K562 (cell line): ENCODE results near the gene C4orf46. TPM values are rescaled to one million over a fixed set of nuclear protein-coding genes. Genes with fewer than 3 reads are reported as not detected.

Experiments used
- ARID3B ChIP-seq: fragments of 250-450 bp; sonication (Bioruptor Pico); IDR thresholded peaks from 2 replicates; pipeline ENCODE4 v1.4.0; 2020; ENCODE audit warnings: borderline replicate concordance
- ARID4B ChIP-seq: sonication (generic); formaldehyde crosslinking; IDR thresholded peaks from 2 replicates; pipeline ENCODE4 v1.8.0; 2022; ENCODE audit warnings: mild to moderate bottlenecking, missing genetic modification reagents
- BDP1 ChIP-seq: IDR thresholded peaks from 3 replicates; pipeline ENCODE4 v1.6.1; 2011; ENCODE audit not compliant: insufficient read length, insufficient read depth
- BHLHE40 ChIP-seq: IDR thresholded peaks from 2 replicates; pipeline ENCODE4 v1.6.1; 2011; ENCODE audit warnings: low read length, improper control_type of control experiment
- CTCFL ChIP-seq: IDR thresholded peaks from 2 replicates; pipeline ENCODE4 v1.6.1; 2011; ENCODE audit warnings: borderline replicate concordance, low read depth, mild to moderate bottlenecking, moderate library complexity, low read length; ENCODE audit not compliant: insufficient read depth, poor library complexity, severe bottlenecking
- HDAC2 ChIP-seq: fragments of 450-650 bp; IDR thresholded peaks from 2 replicates; pipeline ENCODE4 v1.6.1; 2016; ENCODE audit warnings: mild to moderate bottlenecking
- HIVEP1 ChIP-seq: fragments of 250-450 bp; sonication (Bioruptor Pico); IDR thresholded peaks from 2 replicates; pipeline ENCODE4 v1.4.0; 2020; ENCODE audit warnings: mild to moderate bottlenecking
- KDM4B ChIP-seq, 2 experiments: fragments of 450-650 bp in 1 of 2; sonication (generic) in 1 of 2; IDR thresholded peaks; 2 replicates each; pipeline ENCODE4 v1.6.1; 2016 to 2017; ENCODE audit warnings: borderline replicate concordance in 2 of 2, antibody characterized with exemption in 1 of 2, low read depth in 1 of 2, mild to moderate bottlenecking in 1 of 2
- MYBL2 ChIP-seq, 2 experiments: fragments of 450-650 bp in 1 of 2; sonication (generic) in 1 of 2; formaldehyde crosslinking in 1 of 2; IDR thresholded peaks; 2 replicates each; pipeline versions ENCODE4 v1.6.1 to v1.8.1; 2017 to 2022; ENCODE audit warnings: borderline replicate concordance in 1 of 2, inconsistent platforms in 1 of 2, low read depth in 1 of 2, mild to moderate bottlenecking in 1 of 2, missing genetic modification reagents in 1 of 2, moderate library complexity in 1 of 2
- POLR2A ChIP-seq: fragments of 450-650 bp; conservative IDR thresholded peaks from 2 replicates; pipeline ENCODE4 v1.6.1; 2016
- RAD51 ChIP-seq: fragments of 450-650 bp; IDR thresholded peaks from 2 replicates; pipeline ENCODE4 v1.7.1; 2016; ENCODE audit warnings: low read depth, mild to moderate bottlenecking, borderline replicate concordance
- ZBED1 ChIP-seq: IDR thresholded peaks from 2 replicates; pipeline ENCODE4 v1.6.1; 2014
- ZNF184 ChIP-seq: sonication (generic); formaldehyde crosslinking; IDR thresholded peaks from 2 replicates; pipeline ENCODE4 v1.5.0; 2020; ENCODE audit warnings: missing genetic modification reagents
- ZNF384 ChIP-seq: IDR thresholded peaks from 2 replicates; pipeline ENCODE4 v1.6.1; 2012; ENCODE audit warnings: low read depth, low read length, improper control_type of control experiment
- polyA plus RNA-seq, 8 experiments: library from polyadenylated mRNA; depleted of rRNA in 4 of 8; stranded (reverse) in 5 of 8; unstranded in 3 of 8; fragments of >200 nt; fragmentation: Nextera tagmentation in 2 of 8; fragmentation: Illumina TruSeq in 1 of 8; extraction: Ambion mirVana in 2 of 8; extraction: Trizol in 1 of 8; gene quantifications; 2 replicates each; pipeline versions ENCODE4 v1.2.1 to v1.2.3, GENCODE V29; 2011 to 2014; ENCODE audit warnings: inconsistent platforms in 1 of 8, missing spikeins in 1 of 8
- total RNA-seq, 7 experiments: library from RNA; depleted of rRNA in 6 of 7; stranded (reverse); fragments of >200 nt in 6 of 7; fragmentation: Illumina TruSeq in 2 of 7; extraction: Trizol in 2 of 7; gene quantifications; 2 replicates each; pipeline versions ENCODE4 v1.2.1 to v1.2.3, GENCODE V29; 2011 to 2021; ENCODE audit warnings: low replicate concordance in 1 of 7
- TF ChIP-seq, protein P1 (sequence below), 2 experiments: fragments of 450-650 bp in 1 of 2; sonication (generic) in 1 of 2; formaldehyde crosslinking in 1 of 2; IDR thresholded peaks in 1 of 2; conservative IDR thresholded peaks in 1 of 2; 2 replicates each; pipeline versions ENCODE4 v1.6.1 to v1.8.1; 2016 to 2023; ENCODE audit warnings: mild to moderate bottlenecking in 2 of 2, moderate library complexity in 2 of 2, inconsistent platforms in 1 of 2, missing genetic modification reagents in 1 of 2
- TF ChIP-seq, protein P2 (sequence below): fragments of 250-450 bp; sonication (Bioruptor Pico); IDR thresholded peaks from 2 replicates; pipeline ENCODE4 v1.8.0; 2022; ENCODE audit warnings: moderate library complexity, mild to moderate bottlenecking, inconsistent platforms

Gene C4orf46
- total and polyA plus RNA-seq, 9 of the 15 experiments (the other 6 are each of a cell fraction or from before 2014, with no cell fraction given), result 9.7 to 24.4 (median 17.0) TPM

DNA sequence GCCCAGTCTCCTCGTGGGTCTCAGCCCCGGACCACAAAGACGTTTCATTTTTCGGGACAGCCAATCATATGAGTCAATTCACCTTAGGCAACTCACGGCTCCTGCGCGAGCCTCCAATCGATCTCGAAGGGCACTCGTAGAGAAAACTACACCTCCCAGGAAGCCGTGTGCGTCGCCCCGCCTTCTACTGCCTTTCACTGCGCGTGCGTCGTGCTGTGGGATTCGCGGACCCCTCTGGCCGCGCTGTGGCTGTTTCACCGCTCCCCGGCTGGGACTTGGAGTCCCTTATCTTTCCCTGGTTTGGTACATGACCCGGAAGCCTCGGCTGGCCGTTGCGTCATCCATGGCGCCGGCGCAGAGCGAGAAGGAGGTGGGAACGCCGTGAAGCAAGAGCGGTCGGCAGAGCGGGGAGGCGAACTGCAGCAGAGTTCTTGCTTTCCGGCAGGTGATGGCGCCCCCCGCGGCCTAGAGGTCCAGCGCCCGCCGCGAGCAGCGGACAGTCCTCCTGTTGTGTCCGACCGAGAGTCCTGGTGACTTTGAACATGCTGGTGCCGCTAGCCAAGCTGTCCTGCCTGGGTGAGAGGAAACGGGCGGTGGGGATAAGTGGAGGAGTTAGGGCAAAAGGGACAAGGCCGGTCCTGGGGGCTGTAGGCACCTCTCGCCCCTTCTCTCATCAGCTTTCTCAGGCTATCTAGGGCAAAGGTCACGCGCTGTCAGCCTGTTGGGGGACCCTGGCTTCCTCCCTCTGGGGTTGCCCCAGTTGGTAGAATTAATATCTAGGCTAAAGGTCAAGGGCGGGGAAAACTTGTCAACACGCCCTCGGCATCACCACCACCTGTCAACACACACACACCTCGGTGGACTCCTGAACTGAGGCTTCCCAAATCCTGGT is 474 bp upstream of the C4orf46 start, which contains the start of gene ETFDH (continued):
- TF ChIP-seq, protein P1, sequence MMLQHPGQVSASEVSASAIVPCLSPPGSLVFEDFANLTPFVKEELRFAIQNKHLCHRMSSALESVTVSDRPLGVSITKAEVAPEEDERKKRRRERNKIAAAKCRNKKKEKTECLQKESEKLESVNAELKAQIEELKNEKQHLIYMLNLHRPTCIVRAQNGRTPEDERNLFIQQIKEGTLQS (IDR thresholded peaks at IDR 0.05), result peak; percentile 100
- TF ChIP-seq, protein P1 (CRISPR knock-in tag; conservative IDR thresholded peaks at IDR 0.05), result peak; percentile 100
- TF ChIP-seq HIVEP1 (CRISPR knock-in tag) (no peak), RAD51 (peak; percentile 12; the same call in 1 of the 2 replicates), BHLHE40 (0 out of 2 replicates have a peak, but pooled peaks have one; percentile 14), HDAC2 (no peak; the same call in 1 of the 2 replicates), ARID4B (peak; percentile 39; the same call in 1 of the 2 replicates), ARID3B (CRISPR knock-in tag) (no peak), BDP1 (no peak), POLR2A (peak; percentile 78), ZBED1 (no peak), ZNF384 (no peak), ZNF184 (CRISPR knock-in tag) (no peak), MYBL2 (IDR thresholded peaks at IDR 0.05; ENCODE audit: low read depth) (no peak), MYBL2 (CRISPR knock-in tag; IDR thresholded peaks at IDR 0.05; ENCODE audit: borderline replicate concordance) (no peak), KDM4B (IDR thresholded peaks at IDR 0.05; ENCODE audit: borderline replicate concordance in 2 of 2, low read depth in 1 of 2) (0 out of 4 replicates have a peak, but pooled peaks of 1 of the 2 experiments have one; percentile 65), CTCFL (peak; percentile 96)
- TF ChIP-seq, protein P2, sequence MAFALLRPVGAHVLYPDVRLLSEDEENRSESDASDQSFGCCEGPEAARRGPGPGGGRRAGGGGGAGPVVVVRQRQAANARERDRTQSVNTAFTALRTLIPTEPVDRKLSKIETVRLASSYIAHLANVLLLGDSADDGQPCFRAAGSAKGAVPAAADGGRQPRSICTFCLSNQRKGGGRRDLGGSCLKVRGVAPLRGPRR, result no peak
